GM12891 (cell line): Measurements from ENCODE around the gene NEURL4.

ENCODE experiments used
- DNase-seq: peaks from one replicate; pipeline ENCODE4 v3.0.0; 2011; ENCODE audit warnings: low spot score; ENCODE audit not compliant: insufficient read length
- FAIRE-seq: peaks from 2 replicates; lab custom pipeline; 2011; peaks lifted over from hg19 to GRCh38; lab: Jason Lieb, UNC
- PAX5 ChIP-seq: IDR thresholded peaks from 2 replicates; pipeline ENCODE4 v1.6.1; 2011; ENCODE audit warnings: low read length, moderate library complexity, mild to moderate bottlenecking; ENCODE audit not compliant: insufficient read depth, severe bottlenecking
- POLR2A ChIP-seq: IDR thresholded peaks from 2 replicates; pipeline ENCODE4 v1.6.1; 2011; ENCODE audit warnings: low read depth, low read length, control low read depth
- POLR2AphosphoS5 ChIP-seq: IDR thresholded peaks from 2 replicates; pipeline ENCODE4 v1.6.1; 2011; ENCODE audit warnings: low read depth, low read length, control low read depth
- POU2F2 ChIP-seq: IDR thresholded peaks from 2 replicates; pipeline ENCODE4 v1.6.1; 2011; ENCODE audit warnings: low read depth, mild to moderate bottlenecking, control low read depth, low read length, moderate library complexity
- SPI1 ChIP-seq: IDR thresholded peaks from 2 replicates; pipeline ENCODE4 v1.6.1; 2011; ENCODE audit warnings: low read depth, low read length, control low read depth
- TAF1 ChIP-seq: IDR thresholded peaks from 2 replicates; pipeline ENCODE4 v1.6.1; 2011; ENCODE audit warnings: low read depth, low read length, control low read depth

Gene NEURL4

GRCh38 chr17:7281953-7282751 is 47.0 kb downstream of the NEURL4 start:
- DNase-seq (no peak), FAIRE-seq (no peak)

GRCh38 chr17:7281074-7281952 is 47.8 kb downstream of the NEURL4 start, which contains the start of gene SLC2A4:
Gene SLC2A4 (plus strand): TSS chr17:7281718. CDS start chr17:7281935, 217 bp downstream.
- peak; percentile 91 for FAIRE-seq
- TF ChIP-seq TAF1 (no peak), POLR2A (no peak), POLR2AphosphoS5 (no peak), SPI1 (no peak), POU2F2 (no peak), PAX5 (no peak)
- peak; percentile 98 for DNase-seq

More at GRCh38 chr17:7281953-7282751, 47.0 kb downstream of the NEURL4 start:
- TF ChIP-seq PAX5: no peak
- no peak for TF ChIP-seq POLR2A
- no peak for TF ChIP-seq SPI1
- no peak for TF ChIP-seq TAF1
- TF ChIP-seq POU2F2: no peak
- TF ChIP-seq POLR2AphosphoS5: no peak

- FAIRE-seq (peak; percentile 97), DNase-seq (peak; percentile 85)
- TF ChIP-seq POU2F2 (no peak), PAX5 (peak; percentile 45)
Observed at GRCh38 chr17:7280519-7281073, 48.5 kb downstream of the NEURL4 start.

GRCh38 chr17:7279448-7279847 is 49.7 kb downstream of the NEURL4 start:
- TF ChIP-seq TAF1: no peak
- no peak for FAIRE-seq
- DNase-seq: no peak

- no peak for DNase-seq
- no peak for FAIRE-seq
- TF ChIP-seq PAX5 (no peak), SPI1 (no peak), POLR2A (no peak), POLR2AphosphoS5 (no peak), POU2F2 (no peak), TAF1 (no peak)
Observed at GRCh38 chr17:7266784-7267183, 62.4 kb downstream of the NEURL4 start.
